GM12874 (cell line): Measurements from ENCODE around the gene GPX4.

ENCODE experiments used
- TF ChIP-seq, protein P1 (sequence below): IDR thresholded peaks from 2 replicates; pipeline ENCODE4 v1.5.1; 2011; ENCODE audit warnings: low read depth, mild to moderate bottlenecking, control low read depth, low read length, moderate library complexity; ENCODE audit not compliant: insufficient read depth

Gene GPX4

GRCh38 chr19:1122021-1122971 is 18.5 kb downstream of the GPX4 start:
- TF ChIP-seq, protein P1, sequence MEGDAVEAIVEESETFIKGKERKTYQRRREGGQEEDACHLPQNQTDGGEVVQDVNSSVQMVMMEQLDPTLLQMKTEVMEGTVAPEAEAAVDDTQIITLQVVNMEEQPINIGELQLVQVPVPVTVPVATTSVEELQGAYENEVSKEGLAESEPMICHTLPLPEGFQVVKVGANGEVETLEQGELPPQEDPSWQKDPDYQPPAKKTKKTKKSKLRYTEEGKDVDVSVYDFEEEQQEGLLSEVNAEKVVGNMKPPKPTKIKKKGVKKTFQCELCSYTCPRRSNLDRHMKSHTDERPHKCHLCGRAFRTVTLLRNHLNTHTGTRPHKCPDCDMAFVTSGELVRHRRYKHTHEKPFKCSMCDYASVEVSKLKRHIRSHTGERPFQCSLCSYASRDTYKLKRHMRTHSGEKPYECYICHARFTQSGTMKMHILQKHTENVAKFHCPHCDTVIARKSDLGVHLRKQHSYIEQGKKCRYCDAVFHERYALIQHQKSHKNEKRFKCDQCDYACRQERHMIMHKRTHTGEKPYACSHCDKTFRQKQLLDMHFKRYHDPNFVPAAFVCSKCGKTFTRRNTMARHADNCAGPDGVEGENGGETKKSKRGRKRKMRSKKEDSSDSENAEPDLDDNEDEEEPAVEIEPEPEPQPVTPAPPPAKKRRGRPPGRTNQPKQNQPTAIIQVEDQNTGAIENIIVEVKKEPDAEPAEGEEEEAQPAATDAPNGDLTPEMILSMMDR = no peak

DNA sequence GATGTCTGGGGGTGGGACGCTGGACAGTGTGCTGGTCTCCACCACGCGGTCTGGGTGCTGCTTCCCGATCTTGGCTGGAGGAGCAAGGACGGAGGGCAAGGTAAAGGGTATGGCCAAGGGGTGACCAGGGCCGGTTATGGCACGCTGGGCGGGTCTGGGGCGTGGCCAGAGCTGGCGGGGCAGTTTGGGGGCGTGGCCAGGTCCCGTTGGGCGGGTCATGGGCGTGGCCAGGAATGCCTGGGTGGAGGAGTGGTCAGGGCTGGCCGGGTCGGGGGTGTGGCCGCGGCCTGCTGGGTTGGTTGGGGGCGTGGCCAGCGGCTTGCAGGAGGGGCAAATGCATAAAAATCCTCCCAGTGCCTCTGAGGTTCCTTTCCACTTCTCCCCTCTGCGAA is 19.2 kb downstream of the GPX4 start:
- TF ChIP-seq, protein P1 = no peak

- TF ChIP-seq, protein P1 = no peak
These were observed 19.6 kb downstream of the GPX4 start for GRCh38 chr19:1123381-1123780.

DNA sequence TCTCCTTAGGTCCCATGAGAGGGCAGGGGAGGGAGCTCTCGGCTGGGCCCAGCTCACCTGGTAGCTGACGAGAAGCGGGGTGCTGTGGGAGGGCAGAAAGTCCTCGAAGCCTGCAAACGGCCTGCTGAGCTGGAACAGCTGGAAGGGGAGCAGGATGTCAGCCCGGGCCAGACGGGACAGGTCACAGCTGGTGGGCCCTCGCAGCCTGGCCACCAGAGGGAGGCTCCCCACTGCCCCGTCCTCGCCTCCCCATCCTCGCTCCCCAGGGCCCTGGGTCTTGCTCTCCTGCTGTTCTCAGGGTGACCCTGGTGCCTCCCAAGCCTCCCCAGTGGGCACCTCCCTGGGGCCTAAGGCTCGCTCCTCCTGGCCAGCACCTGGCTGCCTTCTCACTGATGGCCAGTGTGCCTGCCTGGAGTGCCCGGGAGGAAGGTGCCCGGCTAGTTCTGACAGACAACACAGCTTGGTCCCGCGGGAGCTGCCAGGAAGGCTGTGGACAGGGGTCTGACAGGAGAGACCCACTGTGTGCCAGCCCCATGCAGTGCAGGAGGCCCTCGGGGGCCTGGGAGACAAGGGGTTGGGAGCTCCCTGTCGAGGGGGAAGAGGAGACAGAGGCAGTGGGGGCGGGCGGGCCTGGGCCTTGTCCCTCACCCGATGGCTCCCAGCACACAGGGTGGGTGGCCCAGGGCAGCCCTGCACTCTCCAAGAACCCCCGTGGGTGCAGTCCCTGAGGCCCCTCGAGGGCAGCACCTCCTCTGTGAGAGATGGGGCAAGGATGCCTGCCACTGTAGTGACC is 20.3 kb downstream of the GPX4 start:
- TF ChIP-seq, protein P1 = no peak

DNA sequence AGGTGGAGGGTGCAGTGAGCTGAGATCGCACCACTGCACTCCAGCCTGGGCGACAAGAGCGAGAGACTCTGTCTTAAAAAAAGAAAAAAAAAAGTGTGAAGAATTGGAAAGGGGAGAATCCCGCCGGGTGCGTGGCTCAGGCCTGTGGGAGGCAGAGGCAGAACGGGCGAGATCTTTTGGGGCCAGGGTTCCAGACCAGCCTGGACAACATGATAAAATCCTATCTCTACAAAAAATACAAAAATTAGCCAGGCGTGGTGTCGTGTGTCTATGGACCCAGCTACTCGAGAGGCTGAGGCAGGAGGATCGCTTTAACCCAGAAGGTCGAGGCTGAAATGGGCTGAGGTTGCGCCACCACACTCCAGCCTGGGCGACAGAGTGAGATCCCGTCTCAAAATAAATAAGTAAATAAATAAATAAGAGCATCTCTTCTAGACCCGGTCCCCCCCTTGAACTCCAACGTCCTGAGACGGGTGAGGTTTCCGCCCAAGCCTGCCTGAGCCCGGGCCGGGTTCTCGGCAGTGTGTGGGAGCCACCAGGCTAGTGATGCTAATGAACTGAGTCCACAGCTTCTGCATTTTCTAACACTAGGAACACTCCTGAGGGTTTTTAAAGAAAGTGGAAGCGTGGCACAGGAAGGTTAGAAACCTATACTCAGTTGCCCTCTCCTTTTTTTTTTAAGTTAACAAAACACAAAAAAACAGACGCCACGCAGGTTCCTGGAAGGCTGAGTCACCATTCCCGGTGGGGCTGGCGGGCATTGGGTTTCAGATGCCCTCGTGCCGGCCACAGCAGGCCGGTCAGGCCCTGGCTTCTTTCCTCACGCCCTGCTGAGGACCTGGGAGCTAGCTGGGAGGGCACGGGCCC is 22.0 kb downstream of the GPX4 start:
- TF ChIP-seq, protein P1 = no peak

GRCh38 chr19:1126984-1127760 is 23.4 kb downstream of the GPX4 start:
- TF ChIP-seq, protein P1 = no peak
